Testis (tissue), 3 donors: ENCODE measurements around the gene TTC28. TPM values are rescaled to one million over a fixed set of nuclear protein-coding genes. Genes with fewer than 3 reads are reported as not detected.

Experiments used
- DNase-seq: peaks from one replicate; pipeline ENCODE4 v3.0.0-alpha.2; 2019
- H3K27ac ChIP-seq, 2 donors: fragments of 200-600 bp; sonication (generic); one replicate each; pipeline ENCODE4 v1.5.1; 2019
- H3K27me3 ChIP-seq: fragments of 200-600 bp; sonication (generic); one replicate; pipeline ENCODE4 v1.5.1; 2019
- H3K36me3 ChIP-seq: fragments of 200-600 bp; sonication (generic); one replicate; pipeline ENCODE4 v1.5.1; 2017; ENCODE audit warnings: low read depth; ENCODE audit errors: missing control alignments
- H3K4me1 ChIP-seq: fragments of 200-600 bp; sonication (generic); one replicate; pipeline ENCODE4 v1.5.1; 2019
- H3K4me3 ChIP-seq, 2 donors: fragments of 200-600 bp; sonication (generic); one replicate each; pipeline ENCODE4 v1.5.1; 2017 to 2019
- H3K9me3 ChIP-seq: fragments of 200-600 bp; sonication (generic); one replicate; pipeline ENCODE4 v1.5.1; 2017
- CTCF ChIP-seq, 3 experiments: fragments of 450-650 bp in 2 of 3; fragments of 200-600 bp in 1 of 3; sonication (generic) in 1 of 3; IDR thresholded peaks; one replicate each; pipeline ENCODE4 v1.5.1; 2016 to 2019; ENCODE audit warnings: antibody characterized with exemption in 3 of 3, mild to moderate bottlenecking in 2 of 3, moderate library complexity in 1 of 3
- POLR2A ChIP-seq: fragments of 450-650 bp; IDR thresholded peaks from one replicate; pipeline ENCODE4 v1.6.1; 2017; ENCODE audit warnings: antibody characterized with exemption, mild to moderate bottlenecking, moderate library complexity
- WGBS, 2 donors: methylation state at CpG; one replicate each; pipeline ENCODE4 v1.1.5; 2018; 5-methylcytosine and 5-hydroxymethylcytosine counted together
- intact Hi-C: fragments of 100-400 bp; cut with DNase I; formaldehyde crosslinking; loops from one replicate; pipeline ENCODE4 v1.15.1; 2023; ENCODE audit warnings: low total_unique reads
- polyA plus RNA-seq: library from polyadenylated mRNA; stranded (reverse); fragments of 350-450 nt; fragmentation: Illumina TruSeq; extraction: RNeasy Lipid Tissue Mini Kit (QIAGEN cat#74804); gene quantifications from one replicate; pipeline ENCODE4 v1.2.3, GENCODE V29; 2014; ENCODE audit warnings: low read depth, low replicate concordance; ENCODE audit not compliant: insufficient read depth
- total RNA-seq, 2 donors: library from RNA; depleted of rRNA; stranded (reverse); fragments of >200 nt; gene quantifications; one replicate each; pipeline ENCODE4 v1.2.3, GENCODE V29; 2016

TTC28 gene
- total and polyA plus RNA-seq, 3 donors from 2014 or later: 29.4 to 121 (median 75.5) TPM

- Histone ChIP-seq H3K27me3 (no peaks in the 10 kb centered on the region), H3K27ac (no peak overlapping the region), H3K4me1 (peaks cover 5% of the 10 kb centered on the region), H3K9me3 (no peaks in the 10 kb centered on the region), H3K4me3 (no peak overlapping the region), H3K36me3 (no peaks in the 10 kb centered on the region)
- TF ChIP-seq POLR2A (no peak), CTCF (IDR thresholded peaks at IDR 0.05) (no peak)
- intact Hi-C loops: no loop called here
- no peak for DNase-seq
- 89 to 91% methylated on average over 2 of the region's 2 CpGs for WGBS, 2 donors
Measured at GRCh38 chr22:28435140-28435768, 244.4 kb downstream of the TTC28 start.

- peaks cover 7% of the 10 kb centered on the region for H3K4me1 ChIP-seq
- no peaks in the 10 kb centered on the region for H3K36me3 ChIP-seq
- H3K4me3 ChIP-seq: no peak overlapping the region
- no peak overlapping the region for H3K27ac ChIP-seq
- no peaks in the 10 kb centered on the region for H3K9me3 ChIP-seq
- no peaks in the 10 kb centered on the region for H3K27me3 ChIP-seq
- WGBS, 2 donors: 61 to 72% methylated on average over 2 of the region's 2 CpGs
- TF ChIP-seq CTCF (IDR thresholded peaks at IDR 0.05) (no peak), POLR2A (no peak)
- intact Hi-C loops: no loop called here
- DNase-seq: no peak
Measured at GRCh38 chr22:28430466-28431025, 249.1 kb downstream of the TTC28 start.

- H3K36me3 ChIP-seq: no peaks in the 10 kb centered on the region
- TF ChIP-seq POLR2A (no peak), CTCF (IDR thresholded peaks at IDR 0.05) (no peak)
- no peak overlapping the region for H3K27ac ChIP-seq
- intact Hi-C loops: no loop called here
- peaks cover 7% of the 10 kb centered on the region for H3K4me1 ChIP-seq
- no peak overlapping the region for H3K4me3 ChIP-seq
- no peaks in the 10 kb centered on the region for H3K9me3 ChIP-seq
- no peaks in the 10 kb centered on the region for H3K27me3 ChIP-seq
- DNase-seq: no peak
Measured at GRCh38 chr22:28429711-28430110, 249.9 kb downstream of the TTC28 start.

GRCh38 chr22:28428271-28428670 lies 251.4 kb downstream of the TTC28 start:
- Histone ChIP-seq H3K9me3 (no peaks in the 10 kb centered on the region), H3K4me1 (peaks cover 7% of the 10 kb centered on the region), H3K4me3 (no peak overlapping the region), H3K27ac (no peak overlapping the region), H3K36me3 (no peaks in the 10 kb centered on the region), H3K27me3 (no peaks in the 10 kb centered on the region)
- 78 to 85% methylated on average over 1 of the region's 1 CpG for WGBS, 2 donors
- no peak for TF ChIP-seq POLR2A
- TF ChIP-seq CTCF (IDR thresholded peaks at IDR 0.05): no peak
- intact Hi-C loops: no loop called here
- DNase-seq: no peak
